Anterior cingulate cortex (tissue), 58 donors: ENCODE results near the gene MTAP.
"Not testable (repeated sequence)": the region's sequence is repeated elsewhere in the genome, so short reads cannot be mapped to it uniquely, and the experiment has no call there.

Experiments
- DNase-seq, 58 donors: peaks; one replicate each; lab custom pipeline; 2025; lab: John Stamatoyannopoulos, UW

The MTAP gene

GRCh38 chr9:21904776-21905175, 102.3 kb downstream of the MTAP start:
- no peak for DNase-seq

DNA sequence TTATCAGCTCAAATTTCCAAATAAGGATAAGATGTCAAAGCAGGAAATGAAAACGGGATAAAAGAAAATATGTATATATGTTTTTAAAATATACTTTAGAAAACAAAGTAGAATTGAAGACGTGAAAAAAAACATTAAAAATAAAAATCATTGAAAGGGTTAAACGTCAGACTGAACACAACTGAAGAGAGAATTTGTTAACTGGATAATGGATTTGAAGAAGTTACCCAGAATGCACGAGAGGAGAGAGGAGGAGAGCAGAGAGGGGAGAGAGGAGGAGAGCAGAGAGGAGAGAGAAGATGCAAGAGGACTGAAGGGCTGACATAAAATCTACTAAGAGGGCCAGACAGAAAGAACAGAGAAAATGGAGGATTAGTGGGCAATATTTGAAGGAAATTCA, 103.8 kb downstream of the MTAP start:
- DNase-seq = no peak

DNA sequence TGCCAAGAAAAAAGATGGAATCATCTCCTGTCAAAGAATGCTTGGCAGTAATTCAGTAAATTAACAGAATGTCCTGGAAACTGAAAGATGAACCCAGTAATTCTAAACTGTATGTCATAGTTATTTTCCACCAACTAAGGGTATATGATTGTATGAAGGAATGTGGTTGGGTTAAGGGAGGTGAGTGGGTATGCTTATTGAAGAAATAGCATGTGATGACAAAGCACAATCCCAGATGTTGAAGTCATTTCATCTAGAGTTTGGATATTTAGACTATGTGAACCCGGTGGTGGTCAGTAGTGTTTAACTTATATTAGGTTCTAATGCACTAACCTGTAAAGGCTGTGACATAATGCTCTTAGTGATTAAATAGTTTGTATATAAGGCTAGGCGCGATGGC, 104.4 kb downstream of the MTAP start:
- no peak for DNase-seq

GRCh38 chr9:21919377-21920362, 117.2 kb downstream of the MTAP start:
- DNase-seq = no peak

GRCh38 chr9:21923694-21924093, 121.3 kb downstream of the MTAP start:
- DNase-seq = no peak

- no peak for DNase-seq
Measured at GRCh38 chr9:21927752-21928151, 125.3 kb downstream of the MTAP start.

- DNase-seq = no peak
Measured at GRCh38 chr9:21931428-21931827, 129.0 kb downstream of the MTAP start.

DNA sequence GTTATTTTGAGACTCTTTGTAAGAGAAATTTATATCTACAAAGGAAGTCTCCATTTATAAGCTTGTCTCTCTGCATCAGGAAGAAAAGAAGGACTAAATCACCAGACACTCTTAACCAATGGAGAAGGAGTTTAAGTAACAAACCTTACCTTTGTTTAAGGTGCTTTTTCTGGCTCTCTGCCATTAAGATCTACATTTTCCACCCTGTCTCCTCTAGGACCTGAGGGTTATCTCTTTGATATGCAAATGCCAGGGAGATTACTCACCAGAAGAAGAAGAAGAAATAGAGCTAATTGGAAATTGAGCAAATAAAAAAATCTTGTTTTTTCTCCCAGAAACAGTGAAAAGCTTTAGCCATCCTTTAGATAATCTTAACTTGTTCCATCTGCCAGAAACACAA, 130.8 kb downstream of the MTAP start:
- no peak for DNase-seq

DNA sequence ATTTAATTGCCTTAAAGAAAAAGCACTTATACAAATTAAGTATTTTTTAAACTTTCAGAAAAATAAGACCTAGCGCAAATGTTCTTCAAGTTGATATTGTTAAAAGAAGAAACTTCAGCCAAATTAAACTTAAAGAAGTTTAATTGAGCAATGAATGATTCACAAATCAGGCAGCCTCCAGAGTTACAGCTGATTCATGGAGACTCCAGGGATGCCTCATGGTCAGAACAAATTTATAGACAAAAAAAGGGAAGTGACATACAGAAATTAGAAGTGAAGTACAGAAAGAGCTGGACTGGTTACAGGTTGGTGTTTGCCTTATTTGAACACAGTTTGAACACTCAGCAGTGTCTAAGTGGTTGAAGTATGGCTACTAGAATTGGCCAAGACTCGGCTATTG, 131.4 kb downstream of the MTAP start:
- no peak for DNase-seq

- DNase-seq = no peak
Measured at GRCh38 chr9:21935631-21936030, 133.2 kb downstream of the MTAP start.

DNA sequence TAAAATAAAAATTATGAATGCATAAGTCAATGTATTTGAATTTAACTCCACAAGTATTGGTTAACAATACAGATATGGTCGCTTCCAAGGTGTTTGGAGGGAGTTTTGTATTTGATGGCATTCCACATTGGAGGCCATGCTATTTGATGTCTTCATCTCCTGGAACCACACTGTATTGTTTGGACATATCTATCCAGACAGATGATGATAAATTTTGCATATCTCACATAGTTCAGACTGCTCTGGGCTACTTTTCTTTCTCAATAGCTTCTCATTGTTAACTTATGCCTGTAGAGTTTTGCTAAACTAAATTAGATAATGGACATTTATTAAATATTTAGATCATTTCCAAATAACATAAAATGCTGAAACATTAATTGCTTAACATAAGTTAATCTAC, 133.7 kb downstream of the MTAP start:
- no peak for DNase-seq

- DNase-seq = no peak
Measured at GRCh38 chr9:21941337-21941995, 139.0 kb downstream of the MTAP start.

- no peak for DNase-seq
Measured at GRCh38 chr9:21943464-21943863, 141.0 kb downstream of the MTAP start.

GRCh38 chr9:21945606-21946005, 143.2 kb downstream of the MTAP start:
- DNase-seq = no peak

GRCh38 chr9:21958833-21959232, 156.4 kb downstream of the MTAP start:
- DNase-seq = no peak

DNA sequence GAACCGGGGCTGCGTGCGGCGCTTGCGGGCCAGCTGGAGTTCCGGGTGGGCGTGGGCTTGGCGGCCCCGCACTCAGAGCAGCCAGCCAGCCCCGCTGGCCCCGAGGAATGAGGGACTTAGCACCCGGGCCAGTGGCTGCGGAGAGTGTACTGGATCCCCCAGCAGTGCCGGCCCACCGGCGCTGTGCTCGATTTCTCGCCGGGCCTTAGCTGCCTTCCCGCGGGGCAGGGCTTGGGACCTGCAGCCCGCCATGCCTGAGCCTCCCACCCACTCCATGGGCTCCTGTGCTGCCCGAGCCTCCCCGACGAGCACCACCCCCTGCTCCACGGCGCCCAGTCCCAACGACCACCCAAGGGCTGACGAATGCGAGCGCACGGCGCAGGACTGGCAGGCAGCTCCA, 156.8 kb downstream of the MTAP start:
- DNase-seq = not testable (repeated sequence)

- DNase-seq = no peak
Measured at GRCh38 chr9:21961569-21961968, 159.1 kb downstream of the MTAP start.

GRCh38 chr9:21964925-21965385, 162.5 kb downstream of the MTAP start:
- DNase-seq = no peak

- DNase-seq = no peak
Measured at GRCh38 chr9:21965401-21965951, 163.0 kb downstream of the MTAP start.

DNA sequence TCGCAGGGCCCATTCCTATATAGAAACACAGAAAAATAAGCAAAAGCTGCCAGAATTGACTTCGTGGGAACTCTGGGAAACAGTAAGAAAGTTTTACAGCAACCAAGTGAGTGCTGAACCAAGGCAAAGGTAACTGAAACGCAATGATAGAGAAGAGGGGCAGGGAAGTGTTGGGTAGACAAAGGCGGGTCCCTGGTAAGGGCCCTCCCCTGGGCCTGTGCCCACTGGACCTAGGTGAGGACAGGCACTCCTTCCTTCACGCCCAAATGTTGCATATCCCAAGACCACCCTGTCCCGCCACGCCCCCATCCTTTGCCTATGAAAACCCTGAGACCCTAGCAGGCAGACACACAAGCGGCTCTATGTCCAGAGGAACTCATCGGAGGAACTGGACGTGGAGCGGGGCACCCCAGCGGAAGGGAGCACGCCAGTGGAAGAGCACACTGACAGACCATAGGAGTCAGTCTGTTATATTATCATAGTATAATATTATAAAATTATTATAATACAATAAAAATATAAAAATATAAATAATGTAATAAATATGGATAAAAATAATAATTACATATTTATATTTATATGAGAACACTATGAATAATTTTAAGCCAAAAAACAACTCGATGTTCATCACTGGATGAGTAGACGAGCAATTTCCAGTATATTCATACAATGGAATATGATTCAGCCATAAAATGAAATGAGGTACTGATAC, 163.9 kb downstream of the MTAP start:
- no peak for DNase-seq

GRCh38 chr9:21967169-21967568, 164.7 kb downstream of the MTAP start:
- DNase-seq = no peak
